ENCODE measurements around the gene AURKAIP1.

Gene AURKAIP1

DNA sequence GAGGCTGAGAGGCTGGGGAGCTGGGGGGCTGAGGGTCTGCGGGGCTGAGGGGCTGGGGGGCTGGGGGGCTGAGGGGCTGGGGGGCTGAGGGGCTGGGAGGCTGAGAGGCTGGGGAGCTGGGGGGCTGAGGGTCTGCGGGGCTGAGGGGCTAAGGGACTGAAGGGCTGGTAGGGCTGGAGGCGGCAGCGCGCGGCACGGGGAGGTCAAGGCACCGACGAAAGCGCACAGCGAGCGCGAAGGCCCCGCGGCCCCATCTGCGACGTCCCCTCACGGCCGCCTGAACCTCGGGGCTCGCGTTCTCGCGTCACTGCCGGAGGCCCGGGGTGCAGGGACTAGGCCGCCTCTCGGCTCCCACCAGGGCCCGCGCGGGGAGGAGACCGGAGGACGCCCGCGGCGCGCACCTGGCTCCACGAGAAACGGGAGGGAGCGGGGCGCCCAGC lies 50.9 kb downstream of the AURKAIP1 start:
- H3K9ac ChIP-seq (ENCODE audit: low read depth, low read length), result peak overlapping the region; percentile 81; the same call in 1 of the 2 replicates
- H3K27ac ChIP-seq (ENCODE audit: low read length), result no peak overlapping the region
- no peaks in the 10 kb centered on the region for H3K9me3 ChIP-seq (ENCODE audit: insufficient read depth, low read depth, low read length)
- H3K27me3 ChIP-seq (ENCODE audit: insufficient read depth, low read length), result no peaks in the 10 kb centered on the region
- peaks cover 16% of the 10 kb centered on the region for H3K36me3 ChIP-seq (ENCODE audit: insufficient read depth, low read depth, low read length)
- H3K4me3 ChIP-seq (ENCODE audit: low read length), result peak overlapping the region; percentile 78
- H3K4me1 ChIP-seq (ENCODE audit: insufficient read depth, low read length), result no peaks in the 10 kb centered on the region; the same call in 1 of the 2 replicates

Data from iPS-20b (cell line).